A673 (cell line): ENCODE measurements around the gene CLEC4D. TPM values are rescaled to one million over a fixed set of nuclear protein-coding genes. Genes with fewer than 3 reads are reported as not detected.

ENCODE experiments used
- BruUV-seq: library from RNA; stranded (reverse); fragments of 400-500 nt; replicated peaks from 2 replicates; lab custom pipeline; 2021; lab: Mats Ljungman, UMichigan
- CTCF ChIA-PET: fragments of 300-600 bp; sonication (Branson Sonifier 250); formaldehyde crosslinking; loops from one replicate; lab custom pipeline; 2022; ENCODE audit warnings: antibody characterized with exemption; lab: Charles Lee
- POLR2A ChIA-PET: fragments of 300-600 bp; sonication (Branson Sonifier 250); formaldehyde crosslinking; loops from one replicate; lab custom pipeline; 2022; ENCODE audit warnings: antibody characterized with exemption; ENCODE audit not compliant: low non-redundant PET; lab: Charles Lee
- DNase-seq: peaks from one replicate; pipeline ENCODE4 v3.0.0-alpha.2; 2015; ENCODE audit warnings: low spot score
- H3K27ac ChIP-seq: fragments of 200-600 bp; sonication (generic); 2 replicates; pipeline ENCODE4 v1.5.1; 2016; ENCODE audit warnings: mixed run types, low read depth, mild to moderate bottlenecking, mixed read lengths, antibody characterized with exemption, low read length; ENCODE audit not compliant: poor library complexity, severe bottlenecking
- H3K27me3 ChIP-seq: fragments of 200-600 bp; sonication (generic); replicated peaks from 2 replicates; pipeline ENCODE4 v1.6.1; 2017; ENCODE audit warnings: mixed run types, low read depth, mild to moderate bottlenecking, mixed read lengths, antibody characterized with exemption, low read length; ENCODE audit not compliant: insufficient read depth, poor library complexity
- H3K36me3 ChIP-seq: fragments of 200-600 bp; sonication (generic); 2 replicates; pipeline ENCODE4 v1.6.1; 2016; ENCODE audit warnings: mixed run types, mild to moderate bottlenecking, mixed read lengths, antibody characterized with exemption, low read length; ENCODE audit not compliant: insufficient read depth, poor library complexity, severe bottlenecking
- H3K4me1 ChIP-seq: fragments of 200-600 bp; sonication (generic); 2 replicates; pipeline ENCODE4 v1.6.1; 2017; ENCODE audit warnings: mixed run types, mild to moderate bottlenecking, mixed read lengths, antibody characterized with exemption, low read length; ENCODE audit not compliant: insufficient read depth, poor library complexity, severe bottlenecking
- H3K4me3 ChIP-seq: fragments of 200-600 bp; sonication (generic); 2 replicates; pipeline ENCODE4 v1.5.1; 2016; ENCODE audit warnings: low read depth, mixed run types, mild to moderate bottlenecking, mixed read lengths, low read length; ENCODE audit not compliant: poor library complexity, severe bottlenecking
- H3K9me3 ChIP-seq: fragments of 200-600 bp; sonication (generic); 2 replicates; pipeline ENCODE4 v1.6.1; 2016; ENCODE audit warnings: mixed run types, low read depth, mild to moderate bottlenecking, mixed read lengths, antibody characterized with exemption, low read length; ENCODE audit not compliant: poor library complexity, severe bottlenecking
- EZH2 ChIP-seq: fragments of 200-600 bp; sonication (generic); IDR thresholded peaks from 2 replicates; pipeline ENCODE4 v1.6.1; 2017; ENCODE audit warnings: borderline replicate concordance, low read depth, mild to moderate bottlenecking, mixed read lengths, antibody characterized with exemption, low read length; ENCODE audit not compliant: poor library complexity, severe bottlenecking
- intact Hi-C: fragments of 100-400 bp; cut with micrococcal nuclease; formaldehyde crosslinking; loops from one replicate; pipeline ENCODE4 v1.10.0; 2022; ENCODE audit not compliant: unreplicated experiment
- total RNA-seq: library from RNA; stranded (reverse); gene quantifications from 2 replicates; pipeline ENCODE4 v1.2.3, GENCODE V29; 2021
- TF ChIP-seq, protein P1 (sequence below): fragments of 300-800, 200-600 bp; sonication (generic); conservative IDR thresholded peaks from 2 replicates; pipeline ENCODE4 v1.5.1; 2017; ENCODE audit warnings: low read depth, mild to moderate bottlenecking, antibody characterized with exemption, low read length, moderate library complexity, mixed read lengths

CLEC4D gene
- total RNA-seq, 1 experiment from 2014 or later, result not detected

DNA sequence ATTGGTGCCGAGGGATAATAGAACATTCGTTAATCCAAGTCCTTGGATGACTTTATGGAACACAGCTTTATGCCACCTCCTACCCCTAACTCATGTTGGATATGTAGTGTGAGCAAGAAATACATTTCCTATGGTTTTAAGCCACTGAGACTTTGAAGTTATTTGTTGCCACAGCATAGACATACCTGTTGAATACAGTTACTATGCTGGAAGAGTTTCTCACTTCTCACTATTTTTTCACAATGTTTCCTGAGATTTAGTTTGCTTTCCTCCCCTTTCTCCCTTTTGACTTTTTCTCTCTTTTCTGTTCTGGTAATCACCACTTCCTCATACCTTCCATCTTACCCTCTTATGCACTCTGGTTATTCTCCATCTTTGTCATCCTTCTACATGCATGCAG is 34.9 kb downstream of the CLEC4D start:
- Histone ChIP-seq H3K4me1 (no peaks in the 10 kb centered on the region), H3K36me3 (no peaks in the 10 kb centered on the region), H3K27ac (no peak overlapping the region), H3K4me3 (no peak overlapping the region), H3K9me3 (no peaks in the 10 kb centered on the region), H3K27me3 (peaks cover 15% of the 10 kb centered on the region)
- POLR2A ChIA-PET, result no interaction called here
- no peak for TF ChIP-seq EZH2
- TF ChIP-seq, protein P1, sequence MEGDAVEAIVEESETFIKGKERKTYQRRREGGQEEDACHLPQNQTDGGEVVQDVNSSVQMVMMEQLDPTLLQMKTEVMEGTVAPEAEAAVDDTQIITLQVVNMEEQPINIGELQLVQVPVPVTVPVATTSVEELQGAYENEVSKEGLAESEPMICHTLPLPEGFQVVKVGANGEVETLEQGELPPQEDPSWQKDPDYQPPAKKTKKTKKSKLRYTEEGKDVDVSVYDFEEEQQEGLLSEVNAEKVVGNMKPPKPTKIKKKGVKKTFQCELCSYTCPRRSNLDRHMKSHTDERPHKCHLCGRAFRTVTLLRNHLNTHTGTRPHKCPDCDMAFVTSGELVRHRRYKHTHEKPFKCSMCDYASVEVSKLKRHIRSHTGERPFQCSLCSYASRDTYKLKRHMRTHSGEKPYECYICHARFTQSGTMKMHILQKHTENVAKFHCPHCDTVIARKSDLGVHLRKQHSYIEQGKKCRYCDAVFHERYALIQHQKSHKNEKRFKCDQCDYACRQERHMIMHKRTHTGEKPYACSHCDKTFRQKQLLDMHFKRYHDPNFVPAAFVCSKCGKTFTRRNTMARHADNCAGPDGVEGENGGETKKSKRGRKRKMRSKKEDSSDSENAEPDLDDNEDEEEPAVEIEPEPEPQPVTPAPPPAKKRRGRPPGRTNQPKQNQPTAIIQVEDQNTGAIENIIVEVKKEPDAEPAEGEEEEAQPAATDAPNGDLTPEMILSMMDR, result no peak
- no TSS peak for BruUV-seq
- no peak for DNase-seq
- CTCF ChIA-PET, result no interaction called here
- intact Hi-C loops, result no loop called here

DNA sequence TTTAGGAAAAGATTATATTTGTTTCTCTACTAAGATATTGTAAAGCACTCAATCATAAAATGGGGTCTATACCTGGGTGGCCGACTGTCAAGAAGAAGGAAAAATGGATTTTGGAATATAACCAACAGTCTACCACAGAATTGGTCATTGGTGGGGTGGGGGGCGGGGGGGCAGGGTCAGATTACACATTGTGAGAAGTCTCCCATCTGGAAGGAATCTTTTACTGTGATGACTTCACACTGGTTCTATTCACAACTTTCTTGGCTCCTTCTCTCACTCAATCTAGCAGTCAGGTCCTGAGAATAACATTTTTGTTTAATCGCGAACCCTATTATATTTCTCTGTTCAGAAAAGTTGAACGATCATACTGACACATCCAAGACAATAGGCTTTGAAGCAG is 36.1 kb downstream of the CLEC4D start:
- Histone ChIP-seq H3K27me3 (peaks cover 15% of the 10 kb centered on the region), H3K4me1 (no peaks in the 10 kb centered on the region), H3K36me3 (no peaks in the 10 kb centered on the region), H3K4me3 (no peak overlapping the region), H3K27ac (no peak overlapping the region), H3K9me3 (no peaks in the 10 kb centered on the region)
- no peak for TF ChIP-seq EZH2
- TF ChIP-seq, protein P1, result no peak
- intact Hi-C loops, result no loop called here
- ChIA-PET POLR2A (no interaction called here), CTCF (no interaction called here)
- DNase-seq, result no peak
- no TSS peak for BruUV-seq

DNA sequence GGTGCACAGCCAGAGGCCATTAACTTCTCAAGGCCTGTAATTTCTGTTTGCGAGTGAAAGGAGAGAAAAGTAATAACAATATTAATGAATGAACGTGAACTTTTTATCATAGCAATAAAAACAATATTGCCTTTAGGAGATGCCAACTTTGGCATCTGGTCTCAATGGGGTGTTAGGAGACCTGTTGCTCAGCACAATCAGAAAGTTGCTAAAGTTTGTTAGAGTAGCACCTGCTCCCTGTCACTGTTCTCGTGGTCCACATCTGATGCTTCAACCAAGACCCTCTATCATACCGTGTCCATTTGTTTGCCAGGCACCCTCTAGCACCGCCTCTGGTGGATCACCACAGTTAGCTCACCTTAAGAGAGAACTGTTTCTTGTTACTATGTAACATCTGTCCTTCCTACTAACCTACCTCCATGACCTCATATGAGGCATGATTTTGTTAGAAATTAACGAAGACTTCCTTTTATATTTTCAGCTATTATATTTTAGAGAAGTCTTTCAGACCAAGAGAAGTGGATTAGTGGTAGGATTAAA is 39.9 kb downstream of the CLEC4D start:
- TF ChIP-seq, protein P1, result no peak
- TF ChIP-seq EZH2, result no peak
- no peaks in the 10 kb centered on the region for H3K36me3 ChIP-seq
- peaks cover under 1% of the 10 kb centered on the region for H3K27me3 ChIP-seq
- no peaks in the 10 kb centered on the region for H3K4me1 ChIP-seq
- H3K9me3 ChIP-seq, result no peaks in the 10 kb centered on the region
- ChIA-PET CTCF (interaction anchor here (1.6 kb wide), 1 partner anchor 9 kb away, joined by 5 read pairs; no protein-coding TSS in a partner anchor), POLR2A (no interaction called here)
- intact Hi-C loops, result no loop called here
- no TSS peak for BruUV-seq
- DNase-seq, result no peak
- H3K27ac ChIP-seq, result no peak overlapping the region
- H3K4me3 ChIP-seq, result no peak overlapping the region
